ENCODE results near the gene BCAS3.

The BCAS3 gene

DNA sequence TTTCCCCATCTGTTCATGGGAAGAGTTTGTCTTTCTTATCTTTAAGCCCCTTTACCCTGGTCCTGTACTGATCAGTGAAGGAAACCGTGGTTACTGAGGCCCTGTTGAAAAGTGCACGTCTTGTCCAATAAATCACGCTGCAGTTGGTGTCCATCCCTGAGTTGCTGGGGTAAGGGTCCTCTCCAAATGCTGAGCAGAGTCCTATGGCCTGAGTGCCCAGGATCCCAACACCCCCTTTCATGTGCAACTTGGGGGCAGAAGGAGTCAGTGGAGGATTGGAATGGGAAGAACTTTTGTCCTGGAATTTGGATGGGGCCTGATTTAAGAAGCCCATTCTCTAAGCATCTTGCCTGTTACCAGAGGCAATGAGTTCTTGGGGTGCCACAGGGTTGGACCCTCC is 715.0 kb downstream of the BCAS3 start:
- no CpG with 5 or more reads among the region's 3 CpGs for WGBS (ENCODE audit: extremely low coverage, insufficient coverage, insufficient read length)
- no peak overlapping the region for H3K4me3 ChIP-seq (ENCODE audit: low read depth, low read length)
- H2AK5ac ChIP-seq (ENCODE audit: low read length): no peak overlapping the region
- no peak overlapping the region for H4K91ac ChIP-seq (ENCODE audit: low read depth, low read length)
- H3K23ac ChIP-seq (ENCODE audit: low read length): no peak overlapping the region
- no peaks in the 10 kb centered on the region for H3K79me1 ChIP-seq (ENCODE audit: low read length)
- DNase-seq: no peak
- peaks cover 24% of the 10 kb centered on the region for H3K27me3 ChIP-seq (ENCODE audit: insufficient read depth, low read length)
- H2BK12ac ChIP-seq (ENCODE audit: low read length): no peak overlapping the region
- no peak overlapping the region for H3K4me2 ChIP-seq (ENCODE audit: low read length)
- no peak overlapping the region for H2BK120ac ChIP-seq (ENCODE audit: insufficient read depth, low read length, poor library complexity)
- H2BK5ac ChIP-seq (ENCODE audit: low read depth, low read length, poor library complexity): no peak overlapping the region
- H4K12ac ChIP-seq (ENCODE audit: low read depth, low read length): no peak overlapping the region
- no peak overlapping the region for H3K4ac ChIP-seq (ENCODE audit: low read depth, low read length)
- no peaks in the 10 kb centered on the region for H3K36me3 ChIP-seq (ENCODE audit: control insufficient read depth in 1 of 2, insufficient read depth in 2 of 2, low read length in 2 of 2)
- H3K27ac ChIP-seq (ENCODE audit: low read depth, low read length): no peak overlapping the region
- H3K14ac ChIP-seq (ENCODE audit: low read length): no peak overlapping the region
- peaks cover 3% of the 10 kb centered on the region for H3K9me3 ChIP-seq (ENCODE audit: insufficient read depth, low read depth, low read length)
- H3K79me2 ChIP-seq (ENCODE audit: control insufficient read depth, insufficient read depth, low read length, poor library complexity): no peaks in the 10 kb centered on the region
- H3K18ac ChIP-seq (ENCODE audit: low read length): no peak overlapping the region
- no peak overlapping the region for H2AFZ ChIP-seq (ENCODE audit: insufficient read depth, low read length, poor library complexity)
- no peak overlapping the region for H4K8ac ChIP-seq (ENCODE audit: low read depth, low read length)
- H3K4me1 ChIP-seq (ENCODE audit: control insufficient read depth in 1 of 2, insufficient read depth in 2 of 2, low read length in 2 of 2): peaks cover 22 to 23% of the 10 kb centered on the region in 2 experiments
- H3K9ac ChIP-seq (ENCODE audit: low read length): peak overlapping the region; percentile 3

DNA sequence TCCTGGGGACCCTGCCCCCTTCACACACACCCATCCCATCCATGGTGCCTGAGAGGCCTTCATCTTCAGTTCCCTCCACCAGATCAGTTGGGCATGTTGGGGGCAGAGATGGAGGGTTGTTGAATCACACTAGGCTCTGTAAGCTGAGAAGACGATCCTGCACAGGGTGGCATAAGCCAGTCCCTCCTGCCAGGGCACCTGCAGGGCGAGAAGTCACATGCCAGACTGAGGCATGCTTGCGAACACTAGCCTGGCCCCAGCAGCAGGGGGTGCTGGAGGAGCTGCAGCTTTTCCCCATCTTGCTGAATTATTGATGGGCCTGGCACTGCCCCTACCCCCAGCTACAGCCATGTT is 715.9 kb downstream of the BCAS3 start:
- Histone ChIP-seq H4K12ac (ENCODE audit: low read depth, low read length) (no peak overlapping the region), H3K14ac (ENCODE audit: low read length) (peak overlapping the region; percentile 7), H3K23ac (ENCODE audit: low read length) (no peak overlapping the region), H4K91ac (ENCODE audit: low read depth, low read length) (peak overlapping the region; percentile 47), H3K9ac (ENCODE audit: low read length) (no peak overlapping the region), H2BK5ac (ENCODE audit: low read depth, low read length, poor library complexity) (no peak overlapping the region), H3K4me3 (ENCODE audit: low read depth, low read length) (no peak overlapping the region), H3K4me1 (ENCODE audit: control insufficient read depth in 1 of 2, insufficient read depth in 2 of 2, low read length in 2 of 2) (peaks cover 22 to 30% of the 10 kb centered on the region in 2 experiments), H3K9me3 (ENCODE audit: insufficient read depth, low read depth, low read length) (peaks cover 5% of the 10 kb centered on the region), H2BK12ac (ENCODE audit: low read length) (no peak overlapping the region), H2AFZ (ENCODE audit: insufficient read depth, low read length, poor library complexity) (no peak overlapping the region), H3K27me3 (ENCODE audit: insufficient read depth, low read length) (peaks cover 32% of the 10 kb centered on the region), H3K79me1 (ENCODE audit: low read length) (no peaks in the 10 kb centered on the region), H3K4ac (ENCODE audit: low read depth, low read length) (no peak overlapping the region), H3K36me3 (ENCODE audit: control insufficient read depth in 1 of 2, insufficient read depth in 2 of 2, low read length in 2 of 2) (no peaks in the 10 kb centered on the region), H3K79me2 (ENCODE audit: control insufficient read depth, insufficient read depth, low read length, poor library complexity) (no peaks in the 10 kb centered on the region), H3K4me2 (ENCODE audit: low read length) (no peak overlapping the region), H2AK5ac (ENCODE audit: low read length) (no peak overlapping the region), H3K27ac (ENCODE audit: low read depth, low read length) (no peak overlapping the region), H2BK120ac (ENCODE audit: insufficient read depth, low read length, poor library complexity) (peak overlapping the region; percentile 0), H4K8ac (ENCODE audit: low read depth, low read length) (no peak overlapping the region), H3K18ac (ENCODE audit: low read length) (no peak overlapping the region)
- WGBS (ENCODE audit: extremely low coverage, insufficient coverage, insufficient read length): no CpG with 5 or more reads among the region's 3 CpGs
- peak in 1 of 2 donors; percentile 28 for DNase-seq

DNA sequence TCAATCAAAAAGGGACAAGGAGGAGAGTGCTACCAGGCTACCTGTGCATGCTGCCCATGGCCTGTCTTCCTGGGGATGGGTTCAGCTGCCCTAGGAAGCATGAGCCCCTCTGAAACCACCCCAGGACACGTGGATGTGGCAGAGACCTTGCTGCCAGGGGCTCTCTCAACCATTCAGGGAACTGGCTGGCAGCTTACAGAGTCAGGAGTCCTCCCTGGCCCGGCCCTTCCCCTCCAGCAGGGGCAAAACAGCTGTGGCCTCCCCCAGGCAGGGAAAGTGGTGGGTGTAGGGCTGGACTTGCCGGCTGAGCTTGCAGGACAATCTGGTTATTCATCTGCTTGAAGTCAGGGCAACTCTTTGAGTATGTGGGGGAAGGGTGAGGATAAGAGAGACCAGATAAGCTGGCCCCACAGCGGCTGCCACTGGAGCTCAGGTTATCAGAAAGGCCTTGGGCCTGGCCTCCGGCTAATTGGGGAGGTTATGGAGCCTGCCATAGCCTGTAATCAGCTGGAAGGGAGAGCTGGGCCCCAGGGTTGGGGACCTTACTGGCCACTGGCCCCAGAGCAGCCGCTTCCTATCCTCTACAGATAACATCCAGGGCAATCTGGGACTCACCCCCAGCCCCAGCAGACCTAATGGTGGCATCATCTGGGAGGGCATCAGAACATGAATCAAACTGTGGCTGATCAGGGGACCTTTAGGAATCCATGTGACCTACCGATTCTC is 716.4 kb downstream of the BCAS3 start:
- Histone ChIP-seq H3K27me3 (ENCODE audit: insufficient read depth, low read length) (peaks cover 38% of the 10 kb centered on the region), H4K8ac (ENCODE audit: low read depth, low read length) (no peak overlapping the region), H2AK5ac (ENCODE audit: low read length) (no peak overlapping the region), H3K14ac (ENCODE audit: low read length) (peak overlapping the region; percentile 7), H3K4me1 (ENCODE audit: control insufficient read depth in 1 of 2, insufficient read depth in 2 of 2, low read length in 2 of 2) (peaks cover 22 to 34% of the 10 kb centered on the region in 2 experiments), H3K4ac (ENCODE audit: low read depth, low read length) (no peak overlapping the region), H3K23ac (ENCODE audit: low read length) (no peak overlapping the region), H3K9me3 (ENCODE audit: insufficient read depth, low read depth, low read length) (peaks cover 5% of the 10 kb centered on the region), H2BK5ac (ENCODE audit: low read depth, low read length, poor library complexity) (no peak overlapping the region), H4K91ac (ENCODE audit: low read depth, low read length) (peak overlapping the region; percentile 47), H3K18ac (ENCODE audit: low read length) (no peak overlapping the region), H3K27ac (ENCODE audit: low read depth, low read length) (no peak overlapping the region), H3K36me3 (ENCODE audit: control insufficient read depth in 1 of 2, insufficient read depth in 2 of 2, low read length in 2 of 2) (no peaks in the 10 kb centered on the region), H3K79me2 (ENCODE audit: control insufficient read depth, insufficient read depth, low read length, poor library complexity) (no peaks in the 10 kb centered on the region), H4K12ac (ENCODE audit: low read depth, low read length) (no peak overlapping the region), H3K79me1 (ENCODE audit: low read length) (no peaks in the 10 kb centered on the region), H2BK120ac (ENCODE audit: insufficient read depth, low read length, poor library complexity) (peak overlapping the region; percentile 0), H2BK12ac (ENCODE audit: low read length) (no peak overlapping the region), H2AFZ (ENCODE audit: insufficient read depth, low read length, poor library complexity) (no peak overlapping the region), H3K4me2 (ENCODE audit: low read length) (no peak overlapping the region), H3K9ac (ENCODE audit: low read length) (no peak overlapping the region), H3K4me3 (ENCODE audit: low read depth, low read length) (no peak overlapping the region)
- DNase-seq: peak; percentile 84 to 96
- no CpG with 5 or more reads among the region's 7 CpGs for WGBS (ENCODE audit: extremely low coverage, insufficient coverage, insufficient read length)

DNA sequence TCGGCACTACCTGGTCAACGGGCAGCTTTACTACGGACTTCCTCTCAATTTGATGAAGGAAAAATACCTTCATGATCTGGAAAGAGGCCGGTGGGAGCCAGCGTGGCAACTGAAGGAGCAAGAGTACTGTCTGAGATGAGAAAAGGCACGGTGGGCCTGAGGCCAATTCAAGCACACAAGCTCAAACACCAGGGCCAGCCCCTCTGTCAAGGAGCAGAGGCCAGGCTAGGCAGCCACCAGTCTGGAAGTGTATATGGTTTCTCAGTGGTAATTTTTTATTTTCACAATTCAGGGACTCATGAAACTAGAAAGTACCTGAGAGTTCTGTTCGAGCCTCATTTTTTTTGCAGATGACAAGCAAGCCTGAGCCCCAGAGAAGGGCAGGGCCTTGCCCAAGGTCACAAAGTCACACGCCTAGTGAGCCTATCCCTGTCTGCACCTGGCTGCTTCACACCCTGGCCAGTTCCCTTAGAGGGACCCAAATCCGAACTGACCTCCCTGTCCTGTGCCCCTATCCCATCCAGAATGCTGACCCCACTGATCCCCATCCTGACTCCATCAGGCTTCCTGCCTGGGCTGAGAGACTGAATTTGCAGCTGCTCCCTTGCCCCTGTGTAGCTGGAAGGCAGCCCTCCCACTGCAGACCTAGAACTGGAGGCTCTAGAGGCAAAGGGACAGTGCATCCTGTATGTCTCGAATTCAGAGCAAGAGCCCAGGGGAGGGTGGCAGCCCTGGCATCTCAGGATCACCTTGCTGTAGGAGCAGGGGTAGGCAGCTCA is 717.2 kb downstream of the BCAS3 start:
- H2BK120ac ChIP-seq (ENCODE audit: insufficient read depth, low read length, poor library complexity): no peak overlapping the region
- no CpG with 5 or more reads among the region's 10 CpGs for WGBS (ENCODE audit: extremely low coverage, insufficient coverage, insufficient read length)
- no peak overlapping the region for H3K23ac ChIP-seq (ENCODE audit: low read length)
- H2AFZ ChIP-seq (ENCODE audit: insufficient read depth, low read length, poor library complexity): no peak overlapping the region
- no peak overlapping the region for H3K14ac ChIP-seq (ENCODE audit: low read length)
- no peak overlapping the region for H2AK5ac ChIP-seq (ENCODE audit: low read length)
- H4K12ac ChIP-seq (ENCODE audit: low read depth, low read length): no peak overlapping the region
- H3K79me1 ChIP-seq (ENCODE audit: low read length): no peaks in the 10 kb centered on the region
- H2BK5ac ChIP-seq (ENCODE audit: low read depth, low read length, poor library complexity): no peak overlapping the region
- H3K4me2 ChIP-seq (ENCODE audit: low read length): no peak overlapping the region
- peaks cover 5% of the 10 kb centered on the region for H3K9me3 ChIP-seq (ENCODE audit: insufficient read depth, low read depth, low read length)
- H2BK12ac ChIP-seq (ENCODE audit: low read length): no peak overlapping the region
- H4K8ac ChIP-seq (ENCODE audit: low read depth, low read length): no peak overlapping the region
- no peak overlapping the region for H3K4me3 ChIP-seq (ENCODE audit: low read depth, low read length)
- H3K27me3 ChIP-seq (ENCODE audit: insufficient read depth, low read length): peaks cover 44% of the 10 kb centered on the region
- H3K4ac ChIP-seq (ENCODE audit: low read depth, low read length): no peak overlapping the region
- DNase-seq: no peak
- peak overlapping the region; percentile 3 for H3K18ac ChIP-seq (ENCODE audit: low read length)
- H3K27ac ChIP-seq (ENCODE audit: low read depth, low read length): no peak overlapping the region
- no peak overlapping the region for H3K9ac ChIP-seq (ENCODE audit: low read length)
- no peaks in the 10 kb centered on the region for H3K79me2 ChIP-seq (ENCODE audit: control insufficient read depth, insufficient read depth, low read length, poor library complexity)
- no peaks in the 10 kb centered on the region for H3K36me3 ChIP-seq (ENCODE audit: control insufficient read depth in 1 of 2, insufficient read depth in 2 of 2, low read length in 2 of 2)
- H3K4me1 ChIP-seq (ENCODE audit: control insufficient read depth in 1 of 2, insufficient read depth in 2 of 2, low read length in 2 of 2): peaks cover 22 to 39% of the 10 kb centered on the region in 2 experiments
- H4K91ac ChIP-seq (ENCODE audit: low read depth, low read length): no peak overlapping the region
